NB4 (cell line): ENCODE data around the gene VIM.

Source experiments
- DNase-seq: peaks from one replicate; pipeline ENCODE4 v3.0.0; 2010; ENCODE audit warnings: low read depth
- H3K4me3 ChIP-seq: one replicate; pipeline ENCODE4 v1.5.1; 2011; ENCODE audit warnings: mild to moderate bottlenecking, low read depth, low read length, moderate library complexity
- MAX ChIP-seq: IDR thresholded peaks from 2 replicates; pipeline ENCODE4 v1.6.1; 2011; ENCODE audit warnings: low read depth, low read length
- MYC ChIP-seq: IDR thresholded peaks from 2 replicates; pipeline ENCODE4 v1.6.1; 2011; ENCODE audit warnings: low read depth, low read length
- POLR2A ChIP-seq: IDR thresholded peaks from 2 replicates; pipeline ENCODE4 v1.6.1; 2011; ENCODE audit warnings: mild to moderate bottlenecking; ENCODE audit not compliant: insufficient read length; ENCODE audit errors: extremely low read depth
- TF ChIP-seq, protein P1 (sequence below): IDR thresholded peaks from one replicate; pipeline ENCODE4 v1.5.1; 2012; ENCODE audit warnings: low read depth, low read length

Gene VIM

GRCh38 chr10:17276756-17277424 is 48.8 kb downstream of the VIM start:
- TF ChIP-seq MYC (no peak), POLR2A (no peak), MAX (no peak)
- TF ChIP-seq, protein P1, sequence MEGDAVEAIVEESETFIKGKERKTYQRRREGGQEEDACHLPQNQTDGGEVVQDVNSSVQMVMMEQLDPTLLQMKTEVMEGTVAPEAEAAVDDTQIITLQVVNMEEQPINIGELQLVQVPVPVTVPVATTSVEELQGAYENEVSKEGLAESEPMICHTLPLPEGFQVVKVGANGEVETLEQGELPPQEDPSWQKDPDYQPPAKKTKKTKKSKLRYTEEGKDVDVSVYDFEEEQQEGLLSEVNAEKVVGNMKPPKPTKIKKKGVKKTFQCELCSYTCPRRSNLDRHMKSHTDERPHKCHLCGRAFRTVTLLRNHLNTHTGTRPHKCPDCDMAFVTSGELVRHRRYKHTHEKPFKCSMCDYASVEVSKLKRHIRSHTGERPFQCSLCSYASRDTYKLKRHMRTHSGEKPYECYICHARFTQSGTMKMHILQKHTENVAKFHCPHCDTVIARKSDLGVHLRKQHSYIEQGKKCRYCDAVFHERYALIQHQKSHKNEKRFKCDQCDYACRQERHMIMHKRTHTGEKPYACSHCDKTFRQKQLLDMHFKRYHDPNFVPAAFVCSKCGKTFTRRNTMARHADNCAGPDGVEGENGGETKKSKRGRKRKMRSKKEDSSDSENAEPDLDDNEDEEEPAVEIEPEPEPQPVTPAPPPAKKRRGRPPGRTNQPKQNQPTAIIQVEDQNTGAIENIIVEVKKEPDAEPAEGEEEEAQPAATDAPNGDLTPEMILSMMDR = no peak
- DNase-seq = no peak

DNA sequence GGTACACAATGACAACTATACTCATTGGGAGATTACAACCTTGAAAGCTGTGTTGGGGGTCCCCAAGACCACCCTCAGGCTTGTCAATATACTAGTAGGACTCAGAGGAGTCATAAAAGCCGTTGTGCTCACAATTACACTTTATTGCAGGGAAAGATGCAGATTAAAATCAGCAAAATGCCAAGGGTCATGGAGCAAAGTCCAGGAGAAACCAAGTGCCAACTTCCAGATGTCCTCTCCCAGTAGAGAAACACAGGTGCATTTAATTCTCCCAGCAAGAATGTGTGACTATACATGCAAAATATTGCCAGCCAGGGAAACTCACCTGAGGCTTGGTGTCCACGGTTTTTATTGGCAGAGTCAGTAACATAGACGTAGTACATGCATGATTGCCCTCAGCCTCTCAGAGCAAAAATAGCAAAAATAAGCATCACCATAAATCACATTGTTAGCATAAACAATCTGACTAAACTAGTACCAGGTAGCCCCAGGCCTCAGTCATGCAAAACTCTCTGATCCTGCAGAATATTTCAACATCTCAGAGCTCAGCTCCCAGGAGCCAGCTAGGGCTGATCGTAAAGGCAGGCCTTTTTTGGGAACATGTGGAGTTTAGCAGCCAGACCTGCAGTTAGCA is 50.7 kb downstream of the VIM start:
- DNase-seq = no peak
- H3K4me3 ChIP-seq = no peak overlapping the region
- TF ChIP-seq, protein P1 = no peak
- no peak for TF ChIP-seq POLR2A
- no peak for TF ChIP-seq MYC
- TF ChIP-seq MAX = no peak

More at GRCh38 chr10:17276756-17277424, 48.8 kb downstream of the VIM start:
- no peak overlapping the region for H3K4me3 ChIP-seq

DNA sequence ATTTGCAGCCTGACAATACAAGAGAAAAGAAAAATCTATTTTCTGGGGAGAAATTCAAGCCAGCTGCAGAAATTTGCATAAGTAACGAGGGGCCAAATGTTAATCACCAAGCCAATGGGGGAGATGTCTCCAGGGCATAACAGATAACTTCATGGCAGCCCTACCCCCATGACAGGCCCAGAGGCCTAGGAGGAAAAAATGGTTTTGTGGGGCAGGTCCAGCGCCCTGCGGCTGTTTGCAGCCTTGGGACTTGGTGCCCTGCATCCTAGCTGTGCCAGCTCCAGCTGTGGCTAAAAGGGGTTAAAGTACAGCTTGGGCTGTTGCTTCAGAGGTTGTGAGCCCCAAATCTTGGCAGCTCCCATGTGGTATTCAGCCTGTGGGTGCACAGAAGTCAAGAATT is 54.3 kb downstream of the VIM start:
- no peak overlapping the region for H3K4me3 ChIP-seq
- no peak for TF ChIP-seq POLR2A
- TF ChIP-seq MYC = no peak
- TF ChIP-seq MAX = no peak
- TF ChIP-seq, protein P1 = no peak
- no peak for DNase-seq

DNA sequence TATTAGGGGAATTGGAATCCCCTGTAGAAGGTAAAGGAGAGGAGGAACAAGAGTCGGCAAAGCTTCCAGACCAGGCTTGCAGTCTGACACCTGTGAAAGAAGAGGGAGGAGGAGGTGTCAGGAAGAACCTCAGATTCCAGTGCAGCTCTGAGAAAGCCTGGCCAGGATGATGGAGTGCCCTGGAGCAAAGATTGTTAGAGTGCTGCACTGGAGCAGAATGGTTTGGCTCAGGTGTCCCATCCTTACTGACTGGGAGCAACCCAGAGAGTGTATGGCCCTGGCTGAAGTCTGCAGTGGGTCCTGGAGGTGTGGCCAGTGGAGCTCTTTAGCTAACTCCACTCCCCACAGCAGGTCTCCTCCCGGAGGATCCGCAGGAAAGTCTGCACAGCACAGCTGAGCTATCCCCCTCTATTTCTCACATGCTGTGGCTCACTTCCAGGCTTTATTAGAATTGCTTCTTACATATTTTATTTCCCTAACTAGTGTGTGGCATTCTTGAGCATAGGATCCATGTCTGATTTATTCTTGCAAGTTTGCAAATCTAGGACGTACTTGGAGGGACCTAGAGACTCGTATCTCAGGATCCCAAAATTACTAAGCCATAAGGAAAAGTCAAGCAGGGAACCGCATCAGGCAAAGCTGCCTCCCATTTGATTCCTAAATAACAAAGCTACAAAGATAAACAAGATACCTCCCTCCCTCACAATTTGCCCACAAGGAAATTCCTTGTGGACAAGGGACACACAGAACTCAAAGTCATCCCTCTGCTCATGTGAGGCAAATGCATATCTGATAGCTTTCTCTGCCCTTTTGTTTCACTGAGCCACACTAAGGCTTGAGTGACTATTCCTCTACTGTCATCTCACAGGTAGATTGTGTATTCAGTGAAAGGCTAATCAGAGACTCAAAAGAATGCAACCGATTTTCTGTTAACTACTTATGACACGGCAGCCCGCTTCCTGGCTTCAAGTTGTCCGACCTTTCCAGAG is 58.8 kb downstream of the VIM start:
- TF ChIP-seq, protein P1 = no peak
- TF ChIP-seq POLR2A = no peak
- TF ChIP-seq MYC = no peak
- no peak for TF ChIP-seq MAX
- H3K4me3 ChIP-seq = no peak overlapping the region
- no peak for DNase-seq
